ENCODE data around the gene MRPS30.
"Not testable (repeated sequence)": the region's sequence is repeated elsewhere in the genome, so short reads cannot be mapped to it uniquely, and the experiment has no call there.

Gene MRPS30

DNA sequence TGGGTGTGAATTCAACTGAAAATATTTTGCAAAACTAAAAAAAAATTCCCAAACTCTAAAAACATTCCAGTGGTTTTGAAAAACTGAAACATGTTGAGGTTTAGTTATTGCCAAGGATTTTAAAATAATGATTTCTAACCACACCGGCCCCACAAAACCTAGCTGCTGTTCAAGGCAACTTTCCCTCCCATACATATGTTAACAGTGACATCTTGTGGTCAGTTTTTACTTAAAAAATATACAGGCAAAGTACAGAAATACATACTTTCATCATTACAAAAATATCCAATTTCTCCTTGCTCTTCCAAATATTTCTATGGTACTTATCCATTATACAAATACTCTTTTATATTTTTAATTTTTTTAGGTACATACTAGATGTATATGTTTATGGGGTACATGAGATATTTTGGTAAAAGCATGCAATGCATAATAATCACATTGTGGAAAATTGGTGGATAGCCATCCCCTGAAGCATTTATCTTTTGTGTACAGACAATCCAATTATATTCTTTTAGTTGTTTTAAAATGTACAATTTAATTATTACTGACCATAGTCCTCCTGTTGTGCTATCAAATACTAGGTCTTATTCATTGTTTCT is 34.4 kb upstream of the MRPS30 start:
- no peaks in the 10 kb centered on the region for H3K36me3 ChIP-seq (ENCODE audit: insufficient read depth)
- H3K4me3 ChIP-seq (IDR thresholded peaks at IDR 0.05; ENCODE audit: insufficient read depth, low read depth, low read length), result no peak overlapping the region
- H3K4me2 ChIP-seq, result no peak overlapping the region
- no peaks in the 10 kb centered on the region for H3K4me1 ChIP-seq (ENCODE audit: low read depth, poor library complexity, severe bottlenecking)
- H3K9ac ChIP-seq, result no peak overlapping the region
- H4K20me1 ChIP-seq (ENCODE audit: insufficient read depth), result no peaks in the 10 kb centered on the region
- H3K27ac ChIP-seq, result no peak overlapping the region
- H3K79me2 ChIP-seq (ENCODE audit: insufficient read depth, low read depth), result no peaks in the 10 kb centered on the region
- no peak overlapping the region for H2AFZ ChIP-seq (ENCODE audit: low read depth)
- TF ChIP-seq, protein P1, sequence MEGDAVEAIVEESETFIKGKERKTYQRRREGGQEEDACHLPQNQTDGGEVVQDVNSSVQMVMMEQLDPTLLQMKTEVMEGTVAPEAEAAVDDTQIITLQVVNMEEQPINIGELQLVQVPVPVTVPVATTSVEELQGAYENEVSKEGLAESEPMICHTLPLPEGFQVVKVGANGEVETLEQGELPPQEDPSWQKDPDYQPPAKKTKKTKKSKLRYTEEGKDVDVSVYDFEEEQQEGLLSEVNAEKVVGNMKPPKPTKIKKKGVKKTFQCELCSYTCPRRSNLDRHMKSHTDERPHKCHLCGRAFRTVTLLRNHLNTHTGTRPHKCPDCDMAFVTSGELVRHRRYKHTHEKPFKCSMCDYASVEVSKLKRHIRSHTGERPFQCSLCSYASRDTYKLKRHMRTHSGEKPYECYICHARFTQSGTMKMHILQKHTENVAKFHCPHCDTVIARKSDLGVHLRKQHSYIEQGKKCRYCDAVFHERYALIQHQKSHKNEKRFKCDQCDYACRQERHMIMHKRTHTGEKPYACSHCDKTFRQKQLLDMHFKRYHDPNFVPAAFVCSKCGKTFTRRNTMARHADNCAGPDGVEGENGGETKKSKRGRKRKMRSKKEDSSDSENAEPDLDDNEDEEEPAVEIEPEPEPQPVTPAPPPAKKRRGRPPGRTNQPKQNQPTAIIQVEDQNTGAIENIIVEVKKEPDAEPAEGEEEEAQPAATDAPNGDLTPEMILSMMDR (conservative IDR thresholded peaks at IDR 0.05; ENCODE audit: low read depth, low read length), result peak; percentile 62
- no peaks in the 10 kb centered on the region for H3K27me3 ChIP-seq (ENCODE audit: insufficient read depth, low read depth)

DNA sequence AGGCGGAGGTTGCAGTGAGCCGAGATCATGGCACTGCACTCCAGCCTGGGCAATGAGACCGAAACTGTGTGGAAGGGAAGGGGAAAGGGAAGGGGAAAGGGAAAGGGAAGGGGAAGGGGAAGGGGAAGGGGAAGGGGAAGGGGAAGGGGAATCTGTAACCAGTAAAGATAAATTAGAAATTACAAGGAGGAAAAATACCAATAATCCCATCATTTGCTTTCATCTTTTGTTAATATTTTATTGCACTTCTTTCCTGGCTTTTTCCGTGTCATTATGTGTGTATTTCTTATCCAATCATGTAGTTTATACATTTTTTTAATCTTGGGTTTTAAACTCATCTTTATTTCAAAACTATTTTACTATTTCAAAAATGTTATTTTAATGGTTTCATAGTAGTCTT is 29.6 kb upstream of the MRPS30 start:
- Histone ChIP-seq H4K20me1 (ENCODE audit: insufficient read depth) (no peaks in the 10 kb centered on the region), H3K36me3 (ENCODE audit: insufficient read depth) (no peaks in the 10 kb centered on the region), H3K27ac (no peak overlapping the region), H3K4me2 (no peak overlapping the region), H3K4me1 (ENCODE audit: low read depth, poor library complexity, severe bottlenecking) (no peaks in the 10 kb centered on the region), H3K79me2 (ENCODE audit: insufficient read depth, low read depth) (no peaks in the 10 kb centered on the region), H3K4me3 (IDR thresholded peaks at IDR 0.05; ENCODE audit: insufficient read depth, low read depth, low read length) (no peak overlapping the region), H2AFZ (ENCODE audit: low read depth) (no peak overlapping the region), H3K9ac (no peak overlapping the region), H3K27me3 (ENCODE audit: insufficient read depth, low read depth) (no peaks in the 10 kb centered on the region)
- TF ChIP-seq, protein P1 (conservative IDR thresholded peaks at IDR 0.05; ENCODE audit: low read depth, low read length), result no peak

DNA sequence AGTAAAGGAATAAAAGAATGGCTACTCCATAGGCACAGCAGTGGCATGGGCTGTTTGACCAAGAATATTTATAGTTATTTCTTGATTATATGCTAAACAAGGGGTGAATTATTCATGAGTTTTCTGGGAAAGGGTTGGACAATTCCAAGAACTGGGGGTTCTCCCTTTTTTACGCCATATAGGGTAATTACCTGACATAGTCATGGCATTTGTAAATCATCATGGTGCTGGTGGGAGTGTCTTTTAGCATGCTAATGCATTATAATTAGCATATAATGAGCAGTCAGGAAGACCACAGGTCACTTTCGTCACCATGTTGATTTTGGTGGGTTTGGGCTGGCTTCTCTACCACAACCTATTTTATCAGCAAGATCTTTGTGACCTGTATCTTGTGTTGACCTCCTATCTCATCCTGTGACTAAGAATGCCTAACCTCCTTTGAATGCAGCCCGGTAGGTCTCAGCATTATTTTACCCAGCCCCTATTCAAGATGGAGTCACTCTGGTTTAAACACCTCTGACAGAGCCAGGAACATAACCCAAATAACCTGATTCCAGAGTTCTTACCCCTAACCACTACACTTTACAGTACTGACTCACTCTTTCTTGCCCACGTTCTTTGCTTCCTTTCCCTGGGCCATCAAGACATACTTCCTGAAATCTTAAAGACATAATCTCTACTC is 25.0 kb upstream of the MRPS30 start:
- Histone ChIP-seq H2AFZ (ENCODE audit: low read depth) (no peak overlapping the region), H3K36me3 (ENCODE audit: insufficient read depth) (no peaks in the 10 kb centered on the region), H3K27ac (no peak overlapping the region), H3K4me2 (no peak overlapping the region), H3K79me2 (ENCODE audit: insufficient read depth, low read depth) (no peaks in the 10 kb centered on the region), H3K9ac (no peak overlapping the region), H4K20me1 (ENCODE audit: insufficient read depth) (no peaks in the 10 kb centered on the region), H3K4me3 (IDR thresholded peaks at IDR 0.05; ENCODE audit: insufficient read depth, low read depth, low read length) (no peak overlapping the region), H3K27me3 (ENCODE audit: insufficient read depth, low read depth) (no peaks in the 10 kb centered on the region), H3K4me1 (ENCODE audit: low read depth, poor library complexity, severe bottlenecking) (no peaks in the 10 kb centered on the region)
- TF ChIP-seq, protein P1 (conservative IDR thresholded peaks at IDR 0.05; ENCODE audit: low read depth, low read length), result no peak

DNA sequence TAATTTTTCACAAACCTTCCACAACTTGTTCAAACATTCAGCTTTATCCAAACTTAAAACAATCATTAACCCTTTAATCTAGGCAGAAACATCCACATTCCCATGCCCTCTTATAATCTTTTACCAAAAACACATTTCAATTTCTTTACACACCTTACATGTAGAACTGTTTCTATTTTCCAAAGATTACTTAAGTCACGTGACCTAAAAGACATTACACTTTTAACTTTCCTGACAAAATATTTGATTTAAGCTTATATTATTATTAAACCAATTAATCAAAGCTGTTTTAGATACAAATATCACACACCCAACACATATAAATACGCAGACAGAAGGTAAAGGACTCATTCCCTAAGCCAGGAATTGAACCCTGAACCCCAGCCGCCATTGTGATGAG is 21.0 kb upstream of the MRPS30 start:
- H4K20me1 ChIP-seq (ENCODE audit: insufficient read depth), result no peaks in the 10 kb centered on the region
- H3K4me3 ChIP-seq (IDR thresholded peaks at IDR 0.05; ENCODE audit: insufficient read depth, low read depth, low read length), result no peak overlapping the region
- H3K4me2 ChIP-seq, result no peak overlapping the region
- H3K4me1 ChIP-seq (ENCODE audit: low read depth, poor library complexity, severe bottlenecking), result no peaks in the 10 kb centered on the region
- TF ChIP-seq, protein P1 (conservative IDR thresholded peaks at IDR 0.05; ENCODE audit: low read depth, low read length), result no peak
- no peaks in the 10 kb centered on the region for H3K27me3 ChIP-seq (ENCODE audit: insufficient read depth, low read depth)
- H2AFZ ChIP-seq (ENCODE audit: low read depth), result no peak overlapping the region
- no peak overlapping the region for H3K27ac ChIP-seq
- no peak overlapping the region for H3K9ac ChIP-seq
- H3K36me3 ChIP-seq (ENCODE audit: insufficient read depth), result no peaks in the 10 kb centered on the region
- H3K79me2 ChIP-seq (ENCODE audit: insufficient read depth, low read depth), result no peaks in the 10 kb centered on the region

DNA sequence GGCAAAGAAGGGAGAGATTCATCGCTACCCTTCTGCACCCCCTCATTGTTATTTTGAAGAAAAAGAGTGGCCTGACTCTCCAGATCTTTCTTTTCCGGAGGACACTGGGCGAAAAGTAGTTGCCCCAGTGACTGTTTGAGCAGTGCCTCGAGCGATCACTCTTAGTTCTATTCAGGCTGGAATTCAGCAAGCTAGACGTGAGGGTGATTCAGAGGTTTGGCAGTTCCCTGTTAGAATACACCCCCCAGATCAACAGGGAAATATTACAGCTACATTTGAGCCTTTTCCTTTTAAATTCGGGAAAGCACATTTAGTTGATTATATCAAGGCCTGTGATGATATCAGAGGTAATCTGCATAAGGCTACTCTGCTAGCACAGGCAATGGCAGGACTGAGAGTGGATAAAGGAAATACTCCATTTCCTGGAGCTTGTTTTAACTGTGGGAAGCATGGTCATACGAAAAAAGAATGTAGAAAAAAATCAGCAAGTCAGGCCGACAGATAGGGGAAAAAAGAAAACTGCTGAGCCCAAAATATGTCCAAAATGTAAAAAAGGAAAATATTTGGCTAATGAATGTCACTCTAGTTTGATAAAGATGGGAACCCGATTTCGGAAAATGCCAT is 19.3 kb upstream of the MRPS30 start:
- not testable (repeated sequence) for H3K79me2 ChIP-seq (ENCODE audit: insufficient read depth, low read depth); H3K27me3 ChIP-seq (ENCODE audit: insufficient read depth, low read depth); H3K27ac ChIP-seq; H2AFZ ChIP-seq (ENCODE audit: low read depth); H3K4me2 ChIP-seq; H3K4me1 ChIP-seq (ENCODE audit: low read depth, poor library complexity, severe bottlenecking); H3K4me3 ChIP-seq (IDR thresholded peaks at IDR 0.05; ENCODE audit: insufficient read depth, low read depth, low read length); H3K36me3 ChIP-seq (ENCODE audit: insufficient read depth); H4K20me1 ChIP-seq (ENCODE audit: insufficient read depth); H3K9ac ChIP-seq

DNA sequence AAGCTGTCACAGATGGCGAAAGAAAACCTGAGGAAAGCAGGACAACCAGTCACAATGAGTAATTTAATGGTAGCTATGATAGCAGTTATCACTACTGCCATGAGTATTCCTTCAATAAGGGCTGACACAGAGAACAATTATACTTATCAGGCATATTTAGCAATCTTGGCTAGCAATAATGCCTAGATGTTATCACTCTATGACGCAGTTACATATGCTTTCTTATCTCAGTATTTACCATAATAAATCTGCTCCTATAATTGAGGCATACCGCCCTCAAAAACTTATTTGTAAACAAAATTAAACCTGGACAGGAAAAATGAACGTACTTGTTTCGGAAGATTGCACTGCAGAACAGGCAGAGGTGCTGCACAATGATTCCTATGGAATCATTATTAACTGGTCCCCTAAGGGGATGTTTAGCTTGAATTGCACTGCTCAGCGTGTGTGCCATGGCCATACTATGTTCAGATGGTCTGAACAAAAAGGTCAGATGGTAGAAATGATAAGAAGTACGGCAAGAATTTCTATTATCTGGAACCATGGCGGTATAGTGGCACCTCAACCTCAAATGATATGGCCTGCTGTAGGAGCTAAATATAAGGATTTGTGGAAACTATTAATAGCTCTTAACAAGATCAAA is 16.6 kb upstream of the MRPS30 start:
- H2AFZ ChIP-seq (ENCODE audit: low read depth); H3K79me2 ChIP-seq (ENCODE audit: insufficient read depth, low read depth); H3K36me3 ChIP-seq (ENCODE audit: insufficient read depth); H3K27ac ChIP-seq; H4K20me1 ChIP-seq (ENCODE audit: insufficient read depth); H3K9ac ChIP-seq; H3K4me2 ChIP-seq; H3K4me1 ChIP-seq (ENCODE audit: low read depth, poor library complexity, severe bottlenecking); H3K27me3 ChIP-seq (ENCODE audit: insufficient read depth, low read depth); H3K4me3 ChIP-seq (IDR thresholded peaks at IDR 0.05; ENCODE audit: insufficient read depth, low read depth, low read length): not testable (repeated sequence)
